B cell (primary cell): Measurements from ENCODE around the gene ETFB.

Experiments
- CTCF ChIP-seq: fragments of 200-600 bp; IDR thresholded peaks from one replicate; pipeline ENCODE4 v1.8.0; 2022; ENCODE audit warnings: antibody characterized with exemption, mild to moderate bottlenecking
- EZH2 ChIP-seq: IDR thresholded peaks from 2 replicates; pipeline ENCODE4 v1.6.1; 2012; ENCODE audit warnings: borderline replicate concordance, low read depth, mild to moderate bottlenecking, moderate library complexity, low read length; ENCODE audit not compliant: insufficient read depth, poor library complexity, severe bottlenecking

GRCh38 chr19:51367565-51368365 lies 1.6 kb upstream of the ETFB start:
- TF ChIP-seq CTCF (no peak), EZH2 (no peak)
